GM23248 (cell line): ENCODE measurements around the gene CHST9.

Experiments
- EZH2 ChIP-seq: fragments of 200-600 bp; sonication (generic); IDR thresholded peaks from 2 replicates; pipeline ENCODE4 v1.6.1; 2018; ENCODE audit warnings: antibody characterized with exemption, mild to moderate bottlenecking; ENCODE audit not compliant: insufficient read depth, poor library complexity, severe bottlenecking
- EZH2phosphoT487 ChIP-seq: fragments of 200-600 bp; sonication (generic); IDR thresholded peaks from 2 replicates; pipeline ENCODE4 v1.6.1; 2018; ENCODE audit warnings: antibody characterized with exemption, moderate library complexity, mild to moderate bottlenecking, low read depth; ENCODE audit not compliant: insufficient read depth

GRCh38 chr18:27030421-27030820 is 154.7 kb downstream of the CHST9 start:
- TF ChIP-seq EZH2phosphoT487 (no peak), EZH2 (no peak)
